ENCODE data around the gene APEH. TPM values are rescaled to one million over a fixed set of nuclear protein-coding genes. Genes with fewer than 3 reads are reported as not detected.

The APEH gene
- total RNA-seq, 1 donor from 2014 or later, result 80.8 TPM

DNA sequence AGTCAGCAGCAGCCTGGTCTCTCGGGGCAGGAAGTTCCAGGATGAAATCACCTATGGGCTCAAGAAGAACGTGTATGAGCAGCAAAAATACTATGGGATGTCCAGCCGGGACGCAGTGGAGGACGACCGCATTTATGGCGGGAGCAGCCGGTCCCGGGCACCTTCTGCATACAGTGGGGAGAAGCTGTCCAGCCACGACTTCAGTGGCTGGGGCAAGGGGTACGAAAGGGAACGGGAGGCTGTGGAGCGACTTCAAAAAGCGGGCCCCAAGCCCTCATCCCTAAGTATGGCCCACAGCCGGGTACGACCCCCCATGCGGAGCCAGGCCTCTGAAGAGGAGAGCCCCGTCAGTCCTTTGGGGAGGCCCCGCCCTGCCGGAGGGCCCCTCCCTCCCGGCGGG is 12.1 kb upstream of the APEH start:
- H4K20me1 ChIP-seq (ENCODE audit: insufficient read depth, low read length), result no peaks in the 10 kb centered on the region
- no peak overlapping the region for H3K27ac Mint-ChIP-seq (ENCODE audit: unreplicated experiment)

DNA sequence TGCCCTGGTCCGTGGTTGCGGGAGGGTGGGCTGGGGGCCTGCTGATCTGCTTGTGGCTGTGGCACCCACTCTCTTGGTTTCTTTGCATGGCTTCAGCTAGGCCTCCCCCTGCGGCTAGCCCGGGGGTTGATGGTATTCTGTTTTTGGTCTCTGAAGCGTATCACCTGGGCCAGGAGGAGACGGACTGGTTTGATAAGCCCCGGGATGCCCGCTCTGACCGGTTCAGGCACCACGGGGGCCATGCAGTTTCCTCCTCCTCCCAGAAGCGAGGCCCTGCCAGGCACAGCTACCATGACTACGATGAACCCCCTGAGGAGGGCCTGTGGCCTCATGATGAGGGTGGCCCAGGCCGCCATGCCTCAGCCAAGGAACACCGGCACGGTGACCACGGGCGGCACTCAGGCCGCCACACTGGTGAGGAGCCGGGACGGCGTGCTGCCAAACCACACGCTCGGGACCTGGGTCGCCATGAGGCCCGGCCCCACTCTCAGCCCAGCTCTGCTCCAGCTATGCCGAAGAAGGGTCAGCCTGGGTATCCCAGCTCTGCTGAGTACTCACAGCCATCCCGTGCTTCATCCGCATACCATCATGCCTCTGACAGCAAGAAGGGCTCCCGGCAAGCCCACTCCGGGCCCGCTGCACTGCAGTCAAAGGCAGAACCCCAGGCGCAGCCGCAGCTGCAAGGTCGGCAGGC is 11.3 kb upstream of the APEH start:
- no peak overlapping the region for H3K9ac ChIP-seq (ENCODE audit: low read length)
- Mint-ChIP-seq H3K4me1 (ENCODE audit: low read depth, unreplicated experiment) (peaks cover 3% of the 10 kb centered on the region), H3K27me3 (ENCODE audit: low read depth, unreplicated experiment) (peaks cover 18% of the 10 kb centered on the region), H3K36me3 (ENCODE audit: low read depth, unreplicated experiment) (peaks cover 2% of the 10 kb centered on the region), H3K4me3 (ENCODE audit: unreplicated experiment) (no peak overlapping the region), H3K9me3 (ENCODE audit: unreplicated experiment) (no peaks in the 10 kb centered on the region), H3K27ac (ENCODE audit: unreplicated experiment) (no peak overlapping the region)
- no peak for TF ChIP-seq EZH2 (IDR thresholded peaks at IDR 0.05; ENCODE audit: insufficient read depth, low read length)
- TF ChIP-seq, protein P1, sequence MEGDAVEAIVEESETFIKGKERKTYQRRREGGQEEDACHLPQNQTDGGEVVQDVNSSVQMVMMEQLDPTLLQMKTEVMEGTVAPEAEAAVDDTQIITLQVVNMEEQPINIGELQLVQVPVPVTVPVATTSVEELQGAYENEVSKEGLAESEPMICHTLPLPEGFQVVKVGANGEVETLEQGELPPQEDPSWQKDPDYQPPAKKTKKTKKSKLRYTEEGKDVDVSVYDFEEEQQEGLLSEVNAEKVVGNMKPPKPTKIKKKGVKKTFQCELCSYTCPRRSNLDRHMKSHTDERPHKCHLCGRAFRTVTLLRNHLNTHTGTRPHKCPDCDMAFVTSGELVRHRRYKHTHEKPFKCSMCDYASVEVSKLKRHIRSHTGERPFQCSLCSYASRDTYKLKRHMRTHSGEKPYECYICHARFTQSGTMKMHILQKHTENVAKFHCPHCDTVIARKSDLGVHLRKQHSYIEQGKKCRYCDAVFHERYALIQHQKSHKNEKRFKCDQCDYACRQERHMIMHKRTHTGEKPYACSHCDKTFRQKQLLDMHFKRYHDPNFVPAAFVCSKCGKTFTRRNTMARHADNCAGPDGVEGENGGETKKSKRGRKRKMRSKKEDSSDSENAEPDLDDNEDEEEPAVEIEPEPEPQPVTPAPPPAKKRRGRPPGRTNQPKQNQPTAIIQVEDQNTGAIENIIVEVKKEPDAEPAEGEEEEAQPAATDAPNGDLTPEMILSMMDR (IDR thresholded peaks at IDR 0.05; ENCODE audit: insufficient read depth, low read depth, low read length), result no peak
- H3K9me3 ChIP-seq (ENCODE audit: insufficient read depth, low read depth, low read length), result no peaks in the 10 kb centered on the region
- no peaks in the 10 kb centered on the region for H3K36me3 ChIP-seq (ENCODE audit: insufficient read depth, low read length)
- no peaks in the 10 kb centered on the region for H3K79me2 ChIP-seq (ENCODE audit: insufficient read depth, low read length)
- H2AFZ ChIP-seq (ENCODE audit: low read depth, low read length), result no peak overlapping the region
- DNase-seq (ENCODE audit: low read depth) (no peak), FAIRE-seq (no peak)
- H3K4me2 ChIP-seq (ENCODE audit: low read length), result no peak overlapping the region
- H3K4me1 ChIP-seq (ENCODE audit: insufficient read depth, low read length), result no peaks in the 10 kb centered on the region
- H4K20me1 ChIP-seq (ENCODE audit: insufficient read depth, low read length), result no peaks in the 10 kb centered on the region
- H3K4me3 ChIP-seq (ENCODE audit: insufficient read depth, low read depth, low read length), result no peak overlapping the region
- no peaks in the 10 kb centered on the region for H3K27me3 ChIP-seq (ENCODE audit: insufficient read depth, low read length)
- H3K27ac ChIP-seq (ENCODE audit: low read depth, low read length), result no peak overlapping the region

More for the DNA sequence above, 12.1 kb upstream of the APEH start:
- Mint-ChIP-seq H3K9me3 (ENCODE audit: unreplicated experiment) (no peaks in the 10 kb centered on the region), H3K27me3 (ENCODE audit: low read depth, unreplicated experiment) (peaks cover 25% of the 10 kb centered on the region), H3K4me1 (ENCODE audit: low read depth, unreplicated experiment) (peaks cover 3% of the 10 kb centered on the region), H3K36me3 (ENCODE audit: low read depth, unreplicated experiment) (peaks cover 2% of the 10 kb centered on the region), H3K4me3 (ENCODE audit: unreplicated experiment) (no peak overlapping the region)
- H3K4me2 ChIP-seq (ENCODE audit: low read length), result no peak overlapping the region
- H3K4me1 ChIP-seq (ENCODE audit: insufficient read depth, low read length), result no peaks in the 10 kb centered on the region
- H3K27ac ChIP-seq (ENCODE audit: low read depth, low read length), result no peak overlapping the region
- H3K9me3 ChIP-seq (ENCODE audit: insufficient read depth, low read depth, low read length), result no peaks in the 10 kb centered on the region
- H3K79me2 ChIP-seq (ENCODE audit: insufficient read depth, low read length), result no peaks in the 10 kb centered on the region
- no peak overlapping the region for H3K4me3 ChIP-seq (ENCODE audit: insufficient read depth, low read depth, low read length)
- DNase-seq (ENCODE audit: low read depth), result no peak
- no peaks in the 10 kb centered on the region for H3K36me3 ChIP-seq (ENCODE audit: insufficient read depth, low read length)
- no peak for FAIRE-seq
- no peaks in the 10 kb centered on the region for H3K27me3 ChIP-seq (ENCODE audit: insufficient read depth, low read length)
- no peak overlapping the region for H3K9ac ChIP-seq (ENCODE audit: low read length)
- H2AFZ ChIP-seq (ENCODE audit: low read depth, low read length), result no peak overlapping the region
- TF ChIP-seq EZH2 (IDR thresholded peaks at IDR 0.05; ENCODE audit: insufficient read depth, low read length), result no peak
- TF ChIP-seq, protein P1 (IDR thresholded peaks at IDR 0.05; ENCODE audit: insufficient read depth, low read depth, low read length), result no peak

DNA sequence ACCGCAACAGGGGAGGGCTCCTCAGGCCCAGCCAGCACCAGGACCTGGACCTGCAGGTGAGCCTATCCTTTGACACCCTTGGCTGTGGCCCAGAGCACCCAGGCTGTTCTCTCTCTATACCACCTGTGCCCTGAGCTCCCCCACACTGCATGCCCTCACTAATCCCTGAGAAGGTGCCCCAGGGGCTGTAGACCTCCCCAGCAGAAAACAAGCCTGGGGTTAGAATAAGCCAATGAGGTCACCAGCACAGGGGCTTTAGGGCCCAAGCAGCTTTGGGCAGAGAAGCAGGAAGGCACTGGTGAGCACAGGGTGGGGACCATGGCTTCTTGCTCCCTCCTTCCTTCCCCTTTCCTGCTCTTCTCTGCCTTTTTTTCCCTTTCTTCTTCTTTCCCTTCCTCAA is 10.3 kb upstream of the APEH start:
- Histone ChIP-seq H3K79me2 (ENCODE audit: insufficient read depth, low read length) (no peaks in the 10 kb centered on the region), H3K36me3 (ENCODE audit: insufficient read depth, low read length) (no peaks in the 10 kb centered on the region), H4K20me1 (ENCODE audit: insufficient read depth, low read length) (no peaks in the 10 kb centered on the region), H2AFZ (ENCODE audit: low read depth, low read length) (no peak overlapping the region), H3K9ac (ENCODE audit: low read length) (no peak overlapping the region), H3K9me3 (ENCODE audit: insufficient read depth, low read depth, low read length) (no peaks in the 10 kb centered on the region), H3K4me3 (ENCODE audit: insufficient read depth, low read depth, low read length) (no peak overlapping the region), H3K4me2 (ENCODE audit: low read length) (no peak overlapping the region), H3K27me3 (ENCODE audit: insufficient read depth, low read length) (no peaks in the 10 kb centered on the region), H3K4me1 (ENCODE audit: insufficient read depth, low read length) (peaks cover 7% of the 10 kb centered on the region), H3K27ac (ENCODE audit: low read depth, low read length) (no peak overlapping the region)
- H3K27me3 Mint-ChIP-seq (ENCODE audit: low read depth, unreplicated experiment), result peaks cover 11% of the 10 kb centered on the region
- TF ChIP-seq, protein P1 (IDR thresholded peaks at IDR 0.05; ENCODE audit: insufficient read depth, low read depth, low read length), result no peak
- TF ChIP-seq EZH2 (IDR thresholded peaks at IDR 0.05; ENCODE audit: insufficient read depth, low read length), result no peak
- H3K4me1 Mint-ChIP-seq (ENCODE audit: low read depth, unreplicated experiment), result peaks cover 11% of the 10 kb centered on the region
- H3K9me3 Mint-ChIP-seq (ENCODE audit: unreplicated experiment), result no peaks in the 10 kb centered on the region
- FAIRE-seq (no peak), DNase-seq (ENCODE audit: low read depth) (no peak)
- no peak overlapping the region for H3K27ac Mint-ChIP-seq (ENCODE audit: unreplicated experiment)
- no peak overlapping the region for H3K4me3 Mint-ChIP-seq (ENCODE audit: unreplicated experiment)
- peaks cover 2% of the 10 kb centered on the region for H3K36me3 Mint-ChIP-seq (ENCODE audit: low read depth, unreplicated experiment)

Data from astrocyte (in vitro differentiated cells and primary cell).